Tibial nerve (tissue), 4 donors: Measurements from ENCODE around the gene EID3. TPM values are rescaled to one million over a fixed set of nuclear protein-coding genes. Genes with fewer than 3 reads are reported as not detected.

Source experiments
- DNase-seq, 2 donors: peaks; one replicate each; pipeline ENCODE4 v3.0.0-alpha.2; 2019; ENCODE audit warnings: low spot score in 2 of 2
- H3K27ac ChIP-seq, 4 donors: fragments of 200-600 bp; sonication (generic) in 3 of 4; one replicate each; pipeline ENCODE4 v1.5.1; 2017 to 2019; ENCODE audit warnings: mild to moderate bottlenecking in 1 of 4
- H3K27me3 ChIP-seq, 2 donors: fragments of 200-600 bp; sonication (generic) in 1 of 2; one replicate each; pipeline versions ENCODE4 v1.5.1 to v1.6.0; 2017 to 2019
- H3K36me3 ChIP-seq, 3 donors: fragments of 200-600 bp; sonication (generic); one replicate each; pipeline ENCODE4 v1.5.1; 2018 to 2019
- H3K4me1 ChIP-seq, 4 donors: fragments of 200-600 bp; sonication (generic) in 3 of 4; one replicate each; pipeline ENCODE4 v1.5.1; 2017 to 2019
- H3K4me3 ChIP-seq, 4 donors: fragments of 200-600 bp; sonication (generic) in 3 of 4; one replicate each; pipeline ENCODE4 v1.5.1; 2017 to 2019; ENCODE audit warnings: mild to moderate bottlenecking in 1 of 4, moderate library complexity in 1 of 4
- H3K9me3 ChIP-seq, 4 donors: fragments of 200-600 bp; sonication (generic) in 3 of 4; one replicate each; pipeline ENCODE4 v1.5.1; 2017 to 2019
- EP300 ChIP-seq, 2 donors: sonication (generic); formaldehyde crosslinking; IDR thresholded peaks; one replicate each; pipeline ENCODE4 v1.6.1; 2017; ENCODE audit warnings: antibody characterized with exemption in 2 of 2, mild to moderate bottlenecking in 1 of 2
- POLR2A ChIP-seq, 2 donors: fragments of 450-650 bp; IDR thresholded peaks; one replicate each; pipeline ENCODE4 v1.6.1; 2017; ENCODE audit warnings: antibody characterized with exemption in 2 of 2, mild to moderate bottlenecking in 2 of 2, moderate library complexity in 2 of 2
- WGBS, 2 donors: methylation state at CpG; one replicate each; pipeline ENCODE4 v1.1.5; 2018; 5-methylcytosine and 5-hydroxymethylcytosine counted together
- total RNA-seq, 4 donors: library from RNA; depleted of rRNA; stranded (reverse); fragments of >200 nt; gene quantifications; one replicate each; pipeline ENCODE4 v1.1.0, GENCODE V29; 2016
- TF ChIP-seq, protein P1 (sequence below), 5 experiments: fragments of 200-600 bp in 3 of 5; fragments of 450-650 bp in 2 of 5; sonication (generic) in 3 of 5; IDR thresholded peaks; one replicate each; pipeline ENCODE4 v1.5.1; 2016 to 2019; ENCODE audit warnings: antibody characterized with exemption in 5 of 5, mild to moderate bottlenecking in 3 of 5, moderate library complexity in 2 of 5

The EID3 gene
- total RNA-seq, 4 donors from 2014 or later: 9.6 to 13.2 (median 10.0) TPM

DNA sequence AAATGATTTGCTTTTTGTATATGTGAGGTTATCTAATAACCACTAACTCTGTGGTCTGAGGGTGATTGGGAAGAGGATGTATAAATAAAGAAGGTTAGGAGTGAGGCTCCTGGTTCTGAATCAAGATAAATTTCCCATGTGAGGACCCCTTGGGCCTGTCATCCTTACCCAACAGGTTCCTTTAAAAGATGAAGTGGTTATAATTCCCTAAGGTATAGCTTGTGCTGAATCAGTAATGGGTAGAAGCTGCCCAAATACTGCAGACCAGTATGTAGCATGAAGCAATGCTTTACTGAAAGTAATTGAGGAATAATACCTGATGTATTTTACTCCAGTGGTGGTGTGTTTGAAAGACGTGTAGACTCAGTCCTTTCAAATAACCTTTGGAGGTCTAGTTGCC lies 8.7 kb downstream of the EID3 start:
- WGBS, 2 donors: 94 to 100% methylated on average over 1 of the region's 1 CpG

GRCh38 chr12:104312654-104313053 lies 9.1 kb downstream of the EID3 start:
- Histone ChIP-seq H3K27ac (no peak overlapping the region), H3K9me3 (no peaks in the 10 kb centered on the region), H3K36me3 (peaks cover 2 to 70% (median 13%) of the 10 kb centered on the region in 3 donors), H3K4me3 (no peak overlapping the region), H3K4me1 (no peaks in the 10 kb centered on the region), H3K27me3 (no peaks in the 10 kb centered on the region)
- TF ChIP-seq, protein P1, sequence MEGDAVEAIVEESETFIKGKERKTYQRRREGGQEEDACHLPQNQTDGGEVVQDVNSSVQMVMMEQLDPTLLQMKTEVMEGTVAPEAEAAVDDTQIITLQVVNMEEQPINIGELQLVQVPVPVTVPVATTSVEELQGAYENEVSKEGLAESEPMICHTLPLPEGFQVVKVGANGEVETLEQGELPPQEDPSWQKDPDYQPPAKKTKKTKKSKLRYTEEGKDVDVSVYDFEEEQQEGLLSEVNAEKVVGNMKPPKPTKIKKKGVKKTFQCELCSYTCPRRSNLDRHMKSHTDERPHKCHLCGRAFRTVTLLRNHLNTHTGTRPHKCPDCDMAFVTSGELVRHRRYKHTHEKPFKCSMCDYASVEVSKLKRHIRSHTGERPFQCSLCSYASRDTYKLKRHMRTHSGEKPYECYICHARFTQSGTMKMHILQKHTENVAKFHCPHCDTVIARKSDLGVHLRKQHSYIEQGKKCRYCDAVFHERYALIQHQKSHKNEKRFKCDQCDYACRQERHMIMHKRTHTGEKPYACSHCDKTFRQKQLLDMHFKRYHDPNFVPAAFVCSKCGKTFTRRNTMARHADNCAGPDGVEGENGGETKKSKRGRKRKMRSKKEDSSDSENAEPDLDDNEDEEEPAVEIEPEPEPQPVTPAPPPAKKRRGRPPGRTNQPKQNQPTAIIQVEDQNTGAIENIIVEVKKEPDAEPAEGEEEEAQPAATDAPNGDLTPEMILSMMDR (IDR thresholded peaks at IDR 0.05): no peak
- no peak for TF ChIP-seq POLR2A (IDR thresholded peaks at IDR 0.05)
- no peak for TF ChIP-seq EP300 (IDR thresholded peaks at IDR 0.05)
- DNase-seq: no peak
- WGBS, 2 donors: 98 to 100% methylated on average over 1 of the region's 1 CpG

More for the DNA sequence above, 8.7 kb downstream of the EID3 start:
- Histone ChIP-seq H3K4me3 (no peak overlapping the region), H3K27me3 (no peaks in the 10 kb centered on the region), H3K36me3 (peaks cover 2 to 67% (median 13%) of the 10 kb centered on the region in 3 donors), H3K4me1 (no peaks in the 10 kb centered on the region), H3K27ac (no peak overlapping the region), H3K9me3 (no peaks in the 10 kb centered on the region)
- no peak for TF ChIP-seq POLR2A (IDR thresholded peaks at IDR 0.05)
- TF ChIP-seq EP300 (IDR thresholded peaks at IDR 0.05): no peak
- TF ChIP-seq, protein P1 (IDR thresholded peaks at IDR 0.05): no peak
- no peak for DNase-seq

DNA sequence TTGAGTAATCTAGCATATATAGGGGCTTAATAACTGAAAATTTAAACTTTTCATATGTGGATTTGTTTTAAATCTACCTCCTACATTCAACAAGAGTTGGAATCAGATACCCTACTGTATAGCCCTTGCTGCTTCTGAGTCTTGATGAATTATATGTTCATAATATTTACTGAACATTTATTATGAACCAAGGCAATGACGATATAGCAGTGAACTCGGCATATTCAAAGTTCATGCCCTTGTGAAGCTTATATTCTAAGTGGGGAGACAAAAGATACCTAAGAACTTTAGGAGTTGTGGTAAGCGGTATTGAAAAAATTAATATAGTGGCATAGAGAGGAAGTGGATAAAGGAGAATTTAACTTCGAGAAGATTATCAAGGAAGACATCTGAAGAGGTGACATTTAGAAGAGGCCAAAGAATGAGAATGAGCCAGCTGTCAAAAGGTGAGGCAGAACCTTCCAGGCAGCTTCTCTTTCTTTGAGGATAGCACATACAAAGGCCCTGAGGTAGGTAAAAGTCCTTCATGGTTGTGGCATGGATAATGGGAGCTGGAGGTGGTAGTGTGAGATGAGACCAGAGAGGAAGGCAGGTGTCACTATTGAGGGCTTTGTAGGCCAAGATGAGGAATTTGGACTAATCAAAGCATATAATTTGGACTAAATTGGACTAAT lies 10.2 kb downstream of the EID3 start:
- H3K9me3 ChIP-seq: no peaks in the 10 kb centered on the region
- H3K27me3 ChIP-seq: no peaks in the 10 kb centered on the region
- H3K4me3 ChIP-seq: no peak overlapping the region
- WGBS, 2 donors: 68 to 80% methylated on average over 4 of the region's 4 CpGs
- no peaks in the 10 kb centered on the region for H3K4me1 ChIP-seq
- H3K36me3 ChIP-seq: peaks cover 4 to 78% (median 13%) of the 10 kb centered on the region in 3 donors
- DNase-seq: no peak
- TF ChIP-seq EP300 (IDR thresholded peaks at IDR 0.05) (no peak), POLR2A (IDR thresholded peaks at IDR 0.05) (no peak)
- TF ChIP-seq, protein P1 (IDR thresholded peaks at IDR 0.05): no peak
- H3K27ac ChIP-seq: no peak overlapping the region

GRCh38 chr12:104314242-104314614 lies 10.7 kb downstream of the EID3 start:
- H3K36me3 ChIP-seq: peaks cover 4 to 84% (median 17%) of the 10 kb centered on the region in 3 donors
- no peak for DNase-seq
- H3K27ac ChIP-seq: no peak overlapping the region
- WGBS, 2 donors: 89 to 100% methylated on average over 1 of the region's 1 CpG
- no peak overlapping the region for H3K4me3 ChIP-seq
- H3K27me3 ChIP-seq: no peaks in the 10 kb centered on the region
- no peaks in the 10 kb centered on the region for H3K9me3 ChIP-seq
- no peaks in the 10 kb centered on the region for H3K4me1 ChIP-seq
- TF ChIP-seq POLR2A (IDR thresholded peaks at IDR 0.05): no peak
- TF ChIP-seq, protein P1 (IDR thresholded peaks at IDR 0.05): no peak
- no peak for TF ChIP-seq EP300 (IDR thresholded peaks at IDR 0.05)

- WGBS, 2 donors: 79 to 83% methylated on average over 10 of the region's 10 CpGs
- Histone ChIP-seq H3K27me3 (no peaks in the 10 kb centered on the region), H3K27ac (no peak overlapping the region), H3K4me1 (peaks cover 0 to 4% (median 0%) of the 10 kb centered on the region in 4 donors), H3K4me3 (no peak overlapping the region), H3K9me3 (no peaks in the 10 kb centered on the region), H3K36me3 (peaks cover 4 to 89% (median 29%) of the 10 kb centered on the region in 3 donors)
- DNase-seq: no peak
- TF ChIP-seq, protein P1 (IDR thresholded peaks at IDR 0.05): no peak
- no peak for TF ChIP-seq EP300 (IDR thresholded peaks at IDR 0.05)
- no peak for TF ChIP-seq POLR2A (IDR thresholded peaks at IDR 0.05)
Observed at GRCh38 chr12:104315326-104316224, 12.0 kb downstream of the EID3 start.
